ENCODE results near the gene GNG12. TPM values are rescaled to one million over a fixed set of nuclear protein-coding genes. Genes with fewer than 3 reads are reported as not detected.

The GNG12 gene
- total and polyA plus RNA-seq, 2 donors (not counting 3 experiments of a cell fraction or from before 2014, with no cell fraction given), result 107 to 152 TPM

GRCh38 chr1:67803380-67804279 is 29.6 kb downstream of the GNG12 start:
- no TSS peak for BruUV-seq (replicated peaks)
- H3K79me2 ChIP-seq (ENCODE audit: control insufficient read depth, insufficient read depth, low read length), result peaks cover 92% of the 10 kb centered on the region
- FAIRE-seq (no peak), DNase-seq (ENCODE audit: low read depth, low spot score) (no peak)
- no peak overlapping the region for H3K4me3 ChIP-seq (replicated peaks in 1 of 3; ENCODE audit: insufficient read depth in 1 of 3, low read depth in 1 of 3, low read length in 3 of 3)
- intact Hi-C loops (cut with micrococcal nuclease) (no loop called here), dilution Hi-C loops (cut with MboI; ENCODE audit: extremely low pct_ligation_motif_present, low sequenced_read_pairs) (no loop called here)
- H3K9me1 ChIP-seq (replicated peaks; ENCODE audit: control insufficient read depth, extremely low read depth, insufficient read depth, low read length), result no peaks in the 10 kb centered on the region
- no peak overlapping the region for H3K27ac ChIP-seq (ENCODE audit: insufficient read depth, low read depth, low read length)
- no peak overlapping the region for H3K9ac ChIP-seq (replicated peaks; ENCODE audit: extremely low read depth, insufficient read depth, low read length)
- peaks cover 9% of the 10 kb centered on the region for H4K20me1 ChIP-seq (replicated peaks; ENCODE audit: control insufficient read depth, extremely low read depth, insufficient read depth, low read length)
- no peaks in the 10 kb centered on the region for H3K27me3 ChIP-seq (ENCODE audit: control insufficient read depth in 2 of 2, insufficient read depth in 2 of 2, low read length in 2 of 2)
- H3K36me3 ChIP-seq (ENCODE audit: control insufficient read depth in 2 of 2, extremely low read depth in 1 of 2, insufficient read depth in 2 of 2, low read length in 2 of 2), result peaks cover 0 to 2% of the 10 kb centered on the region in 2 experiments
- no peak for TF ChIP-seq POLR2A (IDR thresholded peaks at IDR 0.05; ENCODE audit: low read depth, low read length)
- no peak for TF ChIP-seq MYC (IDR thresholded peaks at IDR 0.05; ENCODE audit: low read depth, low read length)
- TF ChIP-seq GATA2 (IDR thresholded peaks at IDR 0.05; ENCODE audit: insufficient read depth, insufficient read length, low read depth, low read length), result no peak
- no peak for TF ChIP-seq POLR2AphosphoS5 (IDR thresholded peaks at IDR 0.05; ENCODE audit: insufficient read depth, low read depth, low read length)
- no peaks in the 10 kb centered on the region for H3K4me1 ChIP-seq (ENCODE audit: control insufficient read depth, extremely low read depth, insufficient read depth, low read length)
- H3K4me2 ChIP-seq (ENCODE audit: insufficient read depth, low read length), result no peak overlapping the region
- CTCF ChIA-PET, result interaction anchor here (0.8 to 1.5 kb wide), 6 partner anchors 9 to 43 kb away, joined by 3 to 8 read pairs (median 3); no protein-coding TSS in a partner anchor
- no peak overlapping the region for H2AFZ ChIP-seq (ENCODE audit: low read depth, low read length)
- POLR2A ChIA-PET, result no interaction called here
- H3K9me3 ChIP-seq (replicated peaks; ENCODE audit: control insufficient read depth, insufficient read depth, low read length), result no peaks in the 10 kb centered on the region

DNA sequence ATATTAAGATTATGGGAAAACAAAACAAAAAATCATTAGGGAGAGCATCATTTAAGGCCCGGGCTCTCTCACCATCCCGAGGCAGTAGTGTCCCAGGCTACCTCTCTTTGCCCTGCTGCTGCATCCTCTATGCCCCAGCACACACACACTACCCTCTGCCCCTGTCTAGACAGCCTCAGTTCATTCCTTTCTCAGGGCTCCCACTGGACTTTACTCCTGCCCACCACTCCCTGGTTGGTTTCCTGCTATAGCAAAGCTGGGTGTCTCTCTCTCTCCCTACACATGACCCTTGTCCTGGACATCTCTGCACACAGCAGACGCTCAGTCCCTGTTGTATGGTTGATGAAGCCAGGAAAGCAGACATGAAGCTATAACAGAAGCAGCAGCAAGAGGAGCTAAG is 30.7 kb downstream of the GNG12 start:
- TF ChIP-seq EZH2 (IDR thresholded peaks at IDR 0.05; ENCODE audit: borderline replicate concordance, low read depth, low read length, severe bottlenecking) (no peak), POLR2A (IDR thresholded peaks at IDR 0.05; ENCODE audit: low read depth, low read length) (no peak), POLR2AphosphoS5 (IDR thresholded peaks at IDR 0.05; ENCODE audit: insufficient read depth, low read depth, low read length) (no peak), FOS (IDR thresholded peaks at IDR 0.05; ENCODE audit: borderline replicate concordance, insufficient read depth, low read length) (no peak), GATA2 (IDR thresholded peaks at IDR 0.05; ENCODE audit: insufficient read depth, insufficient read length, low read depth, low read length) (no peak), JUN (IDR thresholded peaks at IDR 0.05; ENCODE audit: borderline replicate concordance, insufficient read depth, insufficient read length, low read depth) (no peak), MYC (IDR thresholded peaks at IDR 0.05; ENCODE audit: low read depth, low read length) (no peak), MAX (IDR thresholded peaks at IDR 0.05; ENCODE audit: insufficient read depth, insufficient read length) (no peak)
- TF ChIP-seq, protein P1, sequence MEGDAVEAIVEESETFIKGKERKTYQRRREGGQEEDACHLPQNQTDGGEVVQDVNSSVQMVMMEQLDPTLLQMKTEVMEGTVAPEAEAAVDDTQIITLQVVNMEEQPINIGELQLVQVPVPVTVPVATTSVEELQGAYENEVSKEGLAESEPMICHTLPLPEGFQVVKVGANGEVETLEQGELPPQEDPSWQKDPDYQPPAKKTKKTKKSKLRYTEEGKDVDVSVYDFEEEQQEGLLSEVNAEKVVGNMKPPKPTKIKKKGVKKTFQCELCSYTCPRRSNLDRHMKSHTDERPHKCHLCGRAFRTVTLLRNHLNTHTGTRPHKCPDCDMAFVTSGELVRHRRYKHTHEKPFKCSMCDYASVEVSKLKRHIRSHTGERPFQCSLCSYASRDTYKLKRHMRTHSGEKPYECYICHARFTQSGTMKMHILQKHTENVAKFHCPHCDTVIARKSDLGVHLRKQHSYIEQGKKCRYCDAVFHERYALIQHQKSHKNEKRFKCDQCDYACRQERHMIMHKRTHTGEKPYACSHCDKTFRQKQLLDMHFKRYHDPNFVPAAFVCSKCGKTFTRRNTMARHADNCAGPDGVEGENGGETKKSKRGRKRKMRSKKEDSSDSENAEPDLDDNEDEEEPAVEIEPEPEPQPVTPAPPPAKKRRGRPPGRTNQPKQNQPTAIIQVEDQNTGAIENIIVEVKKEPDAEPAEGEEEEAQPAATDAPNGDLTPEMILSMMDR (IDR thresholded peaks at IDR 0.05; ENCODE audit: extremely low read depth in 1 of 2, insufficient read depth in 1 of 2, low read depth in 1 of 2, low read length in 2 of 2), result no peak
- Histone ChIP-seq H4K20me1 (replicated peaks; ENCODE audit: control insufficient read depth, extremely low read depth, insufficient read depth, low read length) (peaks cover 9% of the 10 kb centered on the region), H3K79me2 (ENCODE audit: control insufficient read depth, insufficient read depth, low read length) (peaks cover 92% of the 10 kb centered on the region), H3K4me3 (replicated peaks in 1 of 3; ENCODE audit: insufficient read depth in 1 of 3, low read depth in 1 of 3, low read length in 3 of 3) (no peak overlapping the region), H3K9ac (replicated peaks; ENCODE audit: extremely low read depth, insufficient read depth, low read length) (no peak overlapping the region), H3K9me3 (replicated peaks; ENCODE audit: control insufficient read depth, insufficient read depth, low read length) (no peaks in the 10 kb centered on the region), H3K9me1 (replicated peaks; ENCODE audit: control insufficient read depth, extremely low read depth, insufficient read depth, low read length) (no peaks in the 10 kb centered on the region), H3K27me3 (ENCODE audit: control insufficient read depth in 2 of 2, insufficient read depth in 2 of 2, low read length in 2 of 2) (no peaks in the 10 kb centered on the region), H3K4me2 (ENCODE audit: insufficient read depth, low read length) (no peak overlapping the region), H3K4me1 (ENCODE audit: control insufficient read depth, extremely low read depth, insufficient read depth, low read length) (no peaks in the 10 kb centered on the region), H2AFZ (ENCODE audit: low read depth, low read length) (no peak overlapping the region), H3K27ac (ENCODE audit: insufficient read depth, low read depth, low read length) (no peak overlapping the region), H3K36me3 (ENCODE audit: control insufficient read depth in 2 of 2, extremely low read depth in 1 of 2, insufficient read depth in 2 of 2, low read length in 2 of 2) (peaks cover 0 to 2% of the 10 kb centered on the region in 2 experiments)
- no peak for FAIRE-seq
- no TSS peak for BruUV-seq (replicated peaks)
- intact Hi-C loops (cut with micrococcal nuclease), result no loop called here
- POLR2A ChIA-PET, result no interaction called here
- CTCF ChIA-PET, result interaction anchor here (0.8 to 1.0 kb wide), 3 partner anchors 9 to 42 kb away, joined by 3 to 6 read pairs (median 3); no protein-coding TSS in a partner anchor
- DNase-seq (ENCODE audit: low read depth, low spot score), result no peak
- dilution Hi-C loops (cut with MboI; ENCODE audit: extremely low pct_ligation_motif_present, low sequenced_read_pairs), result no loop called here
